IMR-90 (cell line): Measurements from ENCODE around the gene REPS1. TPM values are rescaled to one million over a fixed set of nuclear protein-coding genes. Genes with fewer than 3 reads are reported as not detected.

Experiments used
- ATAC-seq: fragments of 200-7000 bp; cut with Tn5 transposase; 2 replicates; pipeline ENCODE4 v1.9.1; 2020; ENCODE audit warnings: low read depth, mild to moderate bottlenecking, moderate library complexity
- BruUV-seq: library from RNA; stranded (reverse); fragments of 400-500 nt; replicated peaks from 2 replicates; lab custom pipeline; 2021; lab: Mats Ljungman, UMichigan
- CTCF ChIA-PET: fragments of 300-600 bp; formaldehyde crosslinking; extraction: SDS; loops from one replicate; lab custom pipeline; 2021; ENCODE audit warnings: antibody characterized with exemption; lab: Yijun Ruan, JAX
- POLR2A ChIA-PET: fragments of 300-600 bp; sonication (Branson Sonifier 250); formaldehyde crosslinking; loops from one replicate; lab custom pipeline; 2022; ENCODE audit warnings: antibody characterized with exemption; ENCODE audit not compliant: unreplicated experiment; lab: Charles Lee
- DNase-seq: peaks from one replicate; pipeline ENCODE4 v3.0.0; 2013
- H2AFZ ChIP-seq: replicated peaks from 2 replicates; pipeline ENCODE3; 2013; ENCODE audit warnings: low read length, mild to moderate bottlenecking; ENCODE audit not compliant: poor library complexity
- H2AK5ac ChIP-seq: 2 replicates; pipeline ENCODE4 v1.6.1; 2013; ENCODE audit warnings: low read depth, low read length, inconsistent platforms
- H2AK9ac ChIP-seq: replicated peaks from 2 replicates; pipeline ENCODE3; 2013; ENCODE audit warnings: mild to moderate bottlenecking, low read depth, low read length, moderate library complexity; ENCODE audit not compliant: poor library complexity
- H2BK120ac ChIP-seq: 2 replicates; pipeline ENCODE4 v1.6.1; 2013; ENCODE audit warnings: low read depth, low read length, inconsistent platforms
- H2BK15ac ChIP-seq: 3 replicates; pipeline ENCODE4 v1.6.1; 2013; ENCODE audit warnings: low read depth, low read length, inconsistent platforms
- H2BK20ac ChIP-seq: 2 replicates; pipeline ENCODE4 v1.6.1; 2013; ENCODE audit warnings: low read depth, mild to moderate bottlenecking, inconsistent platforms, low read length, moderate library complexity
- H2BK5ac ChIP-seq: 2 replicates; pipeline ENCODE4 v1.6.1; 2013; ENCODE audit warnings: mild to moderate bottlenecking, low read depth, low read length, inconsistent platforms; ENCODE audit not compliant: poor library complexity, severe bottlenecking
- H3K14ac ChIP-seq: replicated peaks from 2 replicates; pipeline ENCODE4 v1.6.1; 2013; ENCODE audit warnings: low read depth, low read length, inconsistent platforms
- H3K18ac ChIP-seq: 2 replicates; pipeline ENCODE4 v1.6.1; 2013; ENCODE audit warnings: low read depth, low read length, control low read depth
- H3K23ac ChIP-seq: 2 replicates; pipeline ENCODE4 v1.6.1; 2013; ENCODE audit warnings: low read depth, low read length, inconsistent platforms
- H3K27ac ChIP-seq: 2 replicates; pipeline ENCODE4 v1.5.1; 2013; ENCODE audit warnings: mild to moderate bottlenecking, control low read depth, low read length; ENCODE audit not compliant: insufficient read depth
- H3K27me3 ChIP-seq: 2 replicates; pipeline ENCODE4 v1.6.1; 2013; ENCODE audit warnings: low read length; ENCODE audit not compliant: control insufficient read depth, insufficient read depth
- H3K36me3 ChIP-seq: 2 replicates; pipeline ENCODE4 v1.6.1; 2013; ENCODE audit warnings: low read length, mixed read lengths; ENCODE audit not compliant: control insufficient read depth, insufficient read depth
- H3K4ac ChIP-seq: 2 replicates; pipeline ENCODE4 v1.6.1; 2013; ENCODE audit warnings: low read depth, low read length, inconsistent platforms
- H3K4me1 ChIP-seq: 2 replicates; pipeline ENCODE4 v1.6.1; 2013; ENCODE audit warnings: low read length, mixed read lengths; ENCODE audit not compliant: control insufficient read depth, insufficient read depth
- H3K4me2 ChIP-seq: 2 replicates; pipeline ENCODE4 v1.6.1; 2013; ENCODE audit warnings: low read depth, mild to moderate bottlenecking, control low read depth, low read length, moderate library complexity
- H3K4me3 ChIP-seq: 2 replicates; pipeline ENCODE4 v1.5.1; 2013; ENCODE audit warnings: low read depth, mild to moderate bottlenecking, control low read depth, low read length, moderate library complexity; ENCODE audit not compliant: insufficient read depth
- H3K56ac ChIP-seq: 2 replicates; pipeline ENCODE4 v1.6.1; 2013; ENCODE audit warnings: low read length, inconsistent platforms; ENCODE audit not compliant: insufficient read depth; ENCODE audit errors: extremely low read depth
- H3K79me1 ChIP-seq, 2 experiments: 2 replicates each; pipeline ENCODE4 v1.6.1; 2013; ENCODE audit warnings: low read length in 2 of 2, inconsistent platforms in 1 of 2, low read depth in 1 of 2
- H3K9ac ChIP-seq: 2 replicates; pipeline ENCODE4 v1.6.1; 2013; ENCODE audit warnings: low read depth, low read length, control low read depth
- H3K9me1 ChIP-seq: 2 replicates; pipeline ENCODE4 v1.6.1; 2013; ENCODE audit warnings: low read length, inconsistent platforms; ENCODE audit not compliant: insufficient read depth
- H3K9me3 ChIP-seq: 2 replicates; pipeline ENCODE4 v1.6.1; 2013; ENCODE audit warnings: low read length; ENCODE audit not compliant: control insufficient read depth, insufficient read depth
- H4K20me1 ChIP-seq: 2 replicates; pipeline ENCODE4 v1.6.1; 2013; ENCODE audit warnings: low read length, inconsistent platforms; ENCODE audit not compliant: insufficient read depth
- H4K5ac ChIP-seq: 2 replicates; pipeline ENCODE4 v1.6.1; 2013; ENCODE audit warnings: mild to moderate bottlenecking, low read depth, low read length, control low read depth
- H4K8ac ChIP-seq, 2 experiments: 2 replicates each; pipeline ENCODE4 v1.6.1; 2013; ENCODE audit warnings: low read depth in 2 of 2, low read length in 2 of 2, control low read depth in 1 of 2, inconsistent platforms in 1 of 2
- H4K91ac ChIP-seq: 2 replicates; pipeline ENCODE4 v1.6.1; 2013; ENCODE audit warnings: low read depth, low read length, inconsistent platforms; ENCODE audit not compliant: insufficient read depth
- BHLHE40 ChIP-seq: fragments of 150-350 bp; IDR thresholded peaks from 2 replicates; pipeline ENCODE4 v1.6.1; 2016; ENCODE audit warnings: mild to moderate bottlenecking, low read depth, low read length
- CEBPB ChIP-seq: IDR thresholded peaks from 2 replicates; pipeline ENCODE4 v1.6.1; 2012; ENCODE audit warnings: low read depth, low read length, improper control_type of control experiment
- MAFK ChIP-seq: IDR thresholded peaks from 2 replicates; pipeline ENCODE4 v1.6.1; 2012; ENCODE audit warnings: low read depth, low read length, improper control_type of control experiment
- RFX5 ChIP-seq: IDR thresholded peaks from 2 replicates; pipeline ENCODE4 v1.8.0; 2012; ENCODE audit warnings: low read depth, mild to moderate bottlenecking, low read length, moderate library complexity
- dilution Hi-C: fragments of 300-500 bp; cut with HindIII; formaldehyde crosslinking; loops from one replicate; pipeline ENCODE4 v1.14.3; 2018; ENCODE audit warnings: low sequenced_read_pairs; ENCODE audit not compliant: unreplicated experiment
- in situ Hi-C: fragments of 300-500 bp; cut with MboI; formaldehyde crosslinking; loops from 3 replicates; pipeline ENCODE4 v1.14.3; 2019; ENCODE audit warnings: low sequenced_read_pairs, inconsistent platforms, mixed read lengths
- intact Hi-C: fragments of 100-400 bp; cut with micrococcal nuclease; formaldehyde crosslinking; loops from 2 replicates; pipeline ENCODE4 v1.10.0; 2022
- polyA plus RNA-seq, 3 experiments: library from polyadenylated mRNA; depleted of rRNA; stranded (reverse); fragments of >200 nt; gene quantifications; 2 replicates each; pipeline ENCODE4 v1.2.3, GENCODE V29; 2012; ENCODE audit warnings: low replicate concordance in 1 of 3
- total RNA-seq: library from RNA; depleted of rRNA; stranded (reverse); fragments of >200 nt; gene quantifications from 2 replicates; pipeline ENCODE4 v1.2.3, GENCODE V29; 2012
- TF ChIP-seq, protein P1 (sequence below): fragments of 150-350 bp; IDR thresholded peaks from 2 replicates; pipeline ENCODE4 v1.6.1; 2016; ENCODE audit warnings: low read depth, mild to moderate bottlenecking, low read length, moderate library complexity, borderline replicate concordance

REPS1 gene
- total and polyA plus RNA-seq, 2 of the 4 experiments (the other 2 are of a cell fraction), result 21.9 to 24.2 TPM

DNA sequence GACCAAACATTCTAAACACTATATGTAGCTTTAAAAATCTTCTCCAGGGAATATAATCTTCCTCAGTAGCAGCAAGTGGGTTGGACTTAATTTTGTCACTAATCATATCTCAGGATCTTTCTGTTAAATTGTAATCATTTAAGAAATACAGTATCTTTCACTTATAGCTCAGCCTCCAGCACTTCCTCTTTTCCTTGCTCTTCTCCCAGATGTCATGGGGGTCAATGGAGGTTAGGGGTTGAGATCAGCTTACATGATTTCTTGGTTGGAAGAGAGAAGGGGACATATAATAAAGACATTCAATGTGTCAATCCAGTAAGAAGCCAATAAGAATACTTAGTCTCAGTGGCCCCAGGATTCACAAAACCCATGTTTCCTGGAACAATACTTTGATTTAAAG is 15.7 kb upstream of the REPS1 start:
- ChIA-PET POLR2A (no interaction called here), CTCF (interaction anchor here (1.2 kb wide), 1 partner anchor 144 kb away, joined by 5 read pairs; no protein-coding TSS in a partner anchor)
- dilution Hi-C loops (no loop called here), intact Hi-C loops (no loop called here), in situ Hi-C loops (no loop called here)
- Histone ChIP-seq H3K27me3 (peaks cover 11% of the 10 kb centered on the region), H2AK5ac (no peak overlapping the region), H3K36me3 (no peaks in the 10 kb centered on the region), H3K79me1 (no peaks in the 10 kb centered on the region), H2AFZ (no peak overlapping the region), H3K4me3 (no peak overlapping the region), H4K5ac (no peak overlapping the region), H3K9me1 (no peaks in the 10 kb centered on the region), H3K4me2 (no peak overlapping the region), H3K4ac (no peak overlapping the region), H3K4me1 (no peaks in the 10 kb centered on the region), H2AK9ac (no peak overlapping the region), H3K9me3 (no peaks in the 10 kb centered on the region), H4K20me1 (no peaks in the 10 kb centered on the region), H3K14ac (no peak overlapping the region), H3K23ac (no peak overlapping the region), H2BK15ac (no peak overlapping the region), H3K18ac (no peak overlapping the region), H2BK120ac (no peak overlapping the region), H2BK20ac (no peak overlapping the region), H4K91ac (no peak overlapping the region), H3K27ac (no peak overlapping the region), H3K56ac (no peak overlapping the region), H3K9ac (no peak overlapping the region), H2BK5ac (no peak overlapping the region), H4K8ac (no peak overlapping the region)
- no TSS peak for BruUV-seq
- ATAC-seq, result no peak
- DNase-seq, result no peak
- TF ChIP-seq BHLHE40 (no peak), MAFK (no peak), CEBPB (no peak), RFX5 (no peak)
- TF ChIP-seq, protein P1, sequence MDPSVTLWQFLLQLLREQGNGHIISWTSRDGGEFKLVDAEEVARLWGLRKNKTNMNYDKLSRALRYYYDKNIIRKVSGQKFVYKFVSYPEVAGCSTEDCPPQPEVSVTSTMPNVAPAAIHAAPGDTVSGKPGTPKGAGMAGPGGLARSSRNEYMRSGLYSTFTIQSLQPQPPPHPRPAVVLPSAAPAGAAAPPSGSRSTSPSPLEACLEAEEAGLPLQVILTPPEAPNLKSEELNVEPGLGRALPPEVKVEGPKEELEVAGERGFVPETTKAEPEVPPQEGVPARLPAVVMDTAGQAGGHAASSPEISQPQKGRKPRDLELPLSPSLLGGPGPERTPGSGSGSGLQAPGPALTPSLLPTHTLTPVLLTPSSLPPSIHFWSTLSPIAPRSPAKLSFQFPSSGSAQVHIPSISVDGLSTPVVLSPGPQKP, result no peak
